ENCODE results near the gene GFI1.

GRCh38 chr1:92446546-92446945, 40.2 kb downstream of the GFI1 start:
- TF ChIP-seq CTCF (IDR thresholded peaks at IDR 0.05) (no peak), POLR2A (IDR thresholded peaks at IDR 0.05) (no peak)

Data from heart left ventricle (tissue), 13 donors.